SK-N-SH treated with all-trans-retinoic acid at 6 μM for 48 hours (cell line): ENCODE results near the gene SLC13A4.
A peak's percentile ranks its signal among the peaks of the same experiment; 100 is the strongest.

ENCODE experiments used
- BACH2 ChIP-seq: fragments of 250-450 bp; sonication (Bioruptor Pico); IDR thresholded peaks from 2 replicates; pipeline ENCODE4 v1.9.0; 2021; ENCODE audit warnings: mild to moderate bottlenecking, borderline replicate concordance
- ESRRG ChIP-seq: fragments of 250-450 bp; sonication (Bioruptor Pico); IDR thresholded peaks from 2 replicates; pipeline ENCODE4 v1.6.1; 2021; ENCODE audit warnings: mild to moderate bottlenecking
- ISL1 ChIP-seq: fragments of 250-450 bp; sonication (Bioruptor Pico); IDR thresholded peaks from 2 replicates; pipeline ENCODE4 v2.1.2; 2022; ENCODE audit warnings: mild to moderate bottlenecking, moderate library complexity
- PPARA ChIP-seq: fragments of 250-450 bp; sonication (Bioruptor Pico); IDR thresholded peaks from 2 replicates; pipeline ENCODE4 v1.5.0; 2020; ENCODE audit warnings: mild to moderate bottlenecking, borderline replicate concordance
- TSHZ2 ChIP-seq: fragments of 250-450 bp; sonication (Bioruptor Pico); IDR thresholded peaks from 2 replicates; pipeline ENCODE4 v1.5.0; 2020; ENCODE audit warnings: mild to moderate bottlenecking, moderate library complexity
- ZFP3 ChIP-seq: fragments of 250-450 bp; sonication (Bioruptor Pico); IDR thresholded peaks from 2 replicates; pipeline ENCODE4 v1.5.0; 2020; ENCODE audit warnings: mild to moderate bottlenecking, moderate library complexity
- TF ChIP-seq, protein P1 (sequence below): fragments of 250-450 bp; sonication (Bioruptor Pico); IDR thresholded peaks from 2 replicates; pipeline ENCODE4 v1.8.0; 2020; ENCODE audit warnings: mild to moderate bottlenecking, moderate library complexity, borderline replicate concordance
- TF ChIP-seq, protein P2 (sequence below): fragments of 250-450 bp; sonication (Bioruptor Pico); IDR thresholded peaks from 2 replicates; pipeline ENCODE4 v1.5.1; 2020; ENCODE audit warnings: low read depth, mild to moderate bottlenecking, moderate library complexity

GRCh38 chr7:135716677-135717238 lies 11.2 kb downstream of the SLC13A4 start:
- no peak for TF ChIP-seq BACH2 (CRISPR knock-in tag)
- TF ChIP-seq ESRRG (CRISPR knock-in tag), result no peak
- TF ChIP-seq, protein P1, sequence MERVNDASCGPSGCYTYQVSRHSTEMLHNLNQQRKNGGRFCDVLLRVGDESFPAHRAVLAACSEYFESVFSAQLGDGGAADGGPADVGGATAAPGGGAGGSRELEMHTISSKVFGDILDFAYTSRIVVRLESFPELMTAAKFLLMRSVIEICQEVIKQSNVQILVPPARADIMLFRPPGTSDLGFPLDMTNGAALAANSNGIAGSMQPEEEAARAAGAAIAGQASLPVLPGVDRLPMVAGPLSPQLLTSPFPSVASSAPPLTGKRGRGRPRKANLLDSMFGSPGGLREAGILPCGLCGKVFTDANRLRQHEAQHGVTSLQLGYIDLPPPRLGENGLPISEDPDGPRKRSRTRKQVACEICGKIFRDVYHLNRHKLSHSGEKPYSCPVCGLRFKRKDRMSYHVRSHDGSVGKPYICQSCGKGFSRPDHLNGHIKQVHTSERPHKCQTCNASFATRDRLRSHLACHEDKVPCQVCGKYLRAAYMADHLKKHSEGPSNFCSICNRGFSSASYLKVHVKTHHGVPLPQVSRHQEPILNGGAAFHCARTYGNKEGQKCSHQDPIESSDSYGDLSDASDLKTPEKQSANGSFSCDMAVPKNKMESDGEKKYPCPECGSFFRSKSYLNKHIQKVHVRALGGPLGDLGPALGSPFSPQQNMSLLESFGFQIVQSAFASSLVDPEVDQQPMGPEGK, result 0 out of 2 replicates have a peak, but pooled peaks have one; percentile 77
- peak; percentile 73 for TF ChIP-seq ZFP3
- TF ChIP-seq, protein P2, sequence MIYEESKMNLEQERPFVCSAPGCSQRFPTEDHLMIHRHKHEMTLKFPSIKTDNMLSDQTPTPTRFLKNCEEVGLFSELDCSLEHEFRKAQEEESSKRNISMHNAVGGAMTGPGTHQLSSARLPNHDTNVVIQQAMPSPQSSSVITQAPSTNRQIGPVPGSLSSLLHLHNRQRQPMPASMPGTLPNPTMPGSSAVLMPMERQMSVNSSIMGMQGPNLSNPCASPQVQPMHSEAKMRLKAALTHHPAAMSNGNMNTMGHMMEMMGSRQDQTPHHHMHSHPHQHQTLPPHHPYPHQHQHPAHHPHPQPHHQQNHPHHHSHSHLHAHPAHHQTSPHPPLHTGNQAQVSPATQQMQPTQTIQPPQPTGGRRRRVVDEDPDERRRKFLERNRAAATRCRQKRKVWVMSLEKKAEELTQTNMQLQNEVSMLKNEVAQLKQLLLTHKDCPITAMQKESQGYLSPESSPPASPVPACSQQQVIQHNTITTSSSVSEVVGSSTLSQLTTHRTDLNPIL (CRISPR knock-in tag), result 0 out of 2 replicates have a peak, but pooled peaks have one; percentile 26
- TF ChIP-seq PPARA (CRISPR knock-in tag), result no peak
- no peak for TF ChIP-seq TSHZ2
- peak; percentile 98 for TF ChIP-seq ISL1
